NK-92 treated with Interleukin-12 subunit alpha and Interleukin-12 subunit beta, amount 100 ng/mL, for 24 hours (cell line): ENCODE measurements around the gene ABLIM3.

Source experiments
- DNase-seq: peaks from one replicate; lab custom pipeline; 2025; lab: John Stamatoyannopoulos, UW

The ABLIM3 gene

DNA sequence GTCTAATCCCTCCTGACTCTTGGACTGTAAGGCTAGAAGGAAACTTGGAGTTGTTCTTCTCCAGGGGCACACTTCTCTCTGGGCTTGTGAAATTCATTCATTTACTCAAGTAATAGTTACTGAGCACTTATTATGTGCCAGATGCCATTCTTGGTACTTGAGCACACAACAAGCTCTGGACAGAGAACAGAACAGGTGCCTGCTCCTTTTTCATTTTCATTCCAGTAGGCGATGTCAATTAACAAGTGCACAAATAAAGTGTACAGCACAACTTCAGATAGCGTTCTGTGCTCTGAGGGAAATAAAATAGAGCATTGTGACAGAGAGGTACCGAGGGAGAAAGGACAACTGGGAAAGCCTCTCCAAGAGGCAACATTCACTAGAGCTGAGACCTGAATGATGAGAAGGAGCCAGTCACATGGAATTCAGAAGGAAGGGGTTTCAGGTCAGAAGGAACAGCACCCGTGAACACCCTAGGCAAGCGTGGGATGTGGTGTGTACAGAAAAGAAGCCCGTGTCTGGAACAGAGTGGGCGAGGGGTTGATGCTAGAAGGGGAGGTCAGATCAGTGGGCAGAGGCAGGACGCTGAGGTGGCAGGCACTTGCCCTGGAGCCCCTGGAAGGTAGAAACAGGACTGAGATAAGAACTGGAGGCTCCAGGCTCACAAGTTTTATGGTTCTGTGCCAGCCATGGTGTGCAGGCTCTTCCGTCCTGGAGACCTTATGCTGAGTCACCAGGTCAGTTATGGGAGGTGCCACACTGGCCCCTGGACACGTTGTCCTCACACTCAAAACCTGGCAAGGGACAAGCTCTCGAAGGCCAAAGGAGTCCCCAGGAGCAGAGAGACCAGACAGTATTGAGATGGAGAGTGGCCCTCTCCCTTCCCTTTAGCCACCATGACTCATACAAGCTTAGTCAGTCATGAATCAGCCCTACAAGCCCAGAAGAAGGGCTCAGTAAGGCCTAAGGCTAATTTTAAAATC lies 7.2 kb upstream of the ABLIM3 start:
- DNase-seq, result no peak

DNA sequence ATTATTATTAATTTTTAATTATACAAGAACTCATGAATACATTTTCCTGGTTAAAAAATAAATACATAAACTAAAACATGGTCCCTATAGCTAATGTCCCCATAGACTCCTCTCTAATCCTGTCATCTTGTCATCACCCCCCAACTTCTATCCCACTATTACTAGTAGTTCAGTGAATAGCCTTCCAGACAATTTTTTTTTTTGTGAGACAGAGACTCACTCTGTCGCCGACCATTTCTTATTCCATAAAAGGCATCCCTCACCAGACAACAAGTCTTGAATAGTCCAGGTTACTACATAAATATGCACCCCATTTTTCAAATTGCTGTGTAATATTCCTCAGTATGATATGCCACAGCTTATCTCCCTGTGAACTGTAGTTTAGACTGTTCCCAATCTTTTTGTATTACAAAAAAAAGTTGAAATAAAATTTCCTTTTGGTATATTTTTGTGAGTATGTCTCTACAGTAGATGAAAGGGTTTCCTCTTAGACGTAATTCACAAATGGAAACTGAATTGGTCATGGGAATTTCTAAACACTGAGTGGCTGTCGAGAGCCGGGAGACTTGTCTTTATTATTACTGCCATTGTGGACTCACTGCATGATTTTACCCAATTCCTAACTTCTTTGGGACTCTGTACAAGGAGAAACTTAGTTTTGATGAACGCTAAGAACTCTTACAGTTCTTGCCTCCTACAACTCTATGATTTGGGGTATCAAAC lies 6.4 kb upstream of the ABLIM3 start:
- DNase-seq, result no peak

DNA sequence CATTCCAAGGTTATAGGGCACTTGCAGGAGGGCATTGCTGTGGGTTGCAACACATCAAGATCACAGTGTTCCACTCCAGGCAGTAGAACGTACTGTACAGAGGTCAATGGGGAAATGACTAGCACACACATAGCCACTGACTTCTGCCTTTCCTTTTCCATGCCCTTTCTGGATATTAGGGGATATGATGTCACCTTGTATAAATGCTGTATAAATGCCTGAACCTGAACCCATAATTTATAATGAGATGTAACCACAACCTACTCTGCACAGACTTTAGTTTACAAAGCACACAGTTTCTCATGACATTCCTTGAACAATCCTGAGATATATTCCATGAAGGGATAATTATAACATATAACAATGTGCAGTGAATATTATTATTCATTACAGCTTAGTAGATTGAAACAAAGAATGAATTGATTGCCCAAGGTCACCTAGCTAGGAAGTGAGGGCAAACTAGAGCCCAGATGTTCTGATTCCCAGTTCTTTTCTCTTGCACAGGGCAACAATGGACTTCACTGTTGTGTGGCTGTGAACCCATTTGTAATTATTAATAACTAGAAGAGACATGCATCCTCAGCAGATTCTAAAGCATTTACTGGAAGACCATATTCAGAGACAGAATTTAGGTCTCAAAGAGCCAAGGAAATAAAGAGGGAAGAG lies 5.6 kb upstream of the ABLIM3 start:
- no peak for DNase-seq

DNA sequence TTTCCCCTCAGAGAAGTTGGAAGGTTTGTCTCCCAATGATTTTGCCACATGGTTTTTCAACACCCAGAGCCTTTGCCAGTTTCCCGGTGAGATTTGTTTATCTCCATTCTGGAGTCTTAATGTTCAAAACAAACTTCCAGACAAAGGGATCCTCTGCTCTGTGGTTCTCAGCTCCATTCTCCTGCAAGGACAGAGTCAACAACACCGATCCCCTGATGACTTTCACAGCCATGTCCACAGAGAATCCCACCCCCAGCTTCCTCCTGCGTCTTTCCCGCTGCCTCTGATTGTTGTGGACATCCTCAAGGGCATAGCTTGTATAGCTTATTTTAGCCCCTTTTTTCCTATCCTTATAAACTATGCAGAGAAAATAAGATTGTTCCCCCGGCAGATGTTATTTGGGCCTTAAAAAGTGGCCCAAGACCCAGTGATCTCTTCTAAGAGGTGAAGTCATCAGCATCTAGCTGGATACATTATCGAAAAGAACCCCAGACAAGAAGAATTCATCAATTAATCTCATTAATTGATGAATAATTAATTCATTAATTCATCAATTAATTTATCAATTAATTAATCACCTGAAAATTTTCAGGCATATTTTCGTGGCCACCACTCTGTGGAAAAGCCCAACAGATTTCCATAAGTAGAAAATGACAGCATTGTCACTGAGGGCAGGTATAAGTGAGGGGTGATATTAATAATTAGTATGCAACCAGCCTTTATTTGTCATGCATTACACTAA lies 2.9 kb upstream of the ABLIM3 start:
- no peak for DNase-seq

DNA sequence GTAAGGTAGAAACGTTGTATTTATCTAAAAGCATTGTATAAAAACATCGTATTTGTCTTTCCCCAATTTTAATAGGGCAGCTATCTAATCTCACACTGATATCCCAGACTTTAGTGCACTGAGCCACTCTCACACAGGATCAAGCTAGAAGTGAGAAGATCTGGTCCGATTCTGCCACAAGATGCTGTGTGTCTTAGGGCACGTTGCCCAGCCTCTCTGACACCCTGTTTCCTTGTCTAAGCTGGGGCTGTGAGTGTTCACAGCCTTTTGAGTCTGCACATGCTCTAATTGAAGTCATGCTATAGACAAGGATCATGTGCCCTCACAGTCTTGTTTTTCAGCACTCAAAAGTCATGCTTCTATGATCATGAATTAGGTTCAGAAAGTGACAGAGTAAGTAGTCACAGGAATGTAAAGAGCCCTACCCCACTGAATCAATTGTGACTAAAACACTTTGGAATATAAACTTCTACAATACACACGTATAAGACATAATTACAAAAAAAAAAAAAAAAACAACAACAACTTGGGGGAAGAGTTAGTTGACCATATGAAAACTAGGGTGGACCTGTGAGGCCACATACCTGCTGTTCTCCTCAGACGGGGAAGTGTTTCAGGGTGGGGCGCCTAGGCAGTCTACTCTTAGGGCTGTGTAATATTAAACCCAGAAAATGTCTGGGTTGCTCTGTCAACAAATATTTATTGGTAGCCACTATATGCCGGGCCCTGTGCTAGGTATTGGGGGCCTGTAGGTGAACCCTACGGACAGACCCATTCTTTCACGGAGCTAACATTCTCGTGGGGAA lies 893 bp upstream of the ABLIM3 start:
- no peak for DNase-seq

DNA sequence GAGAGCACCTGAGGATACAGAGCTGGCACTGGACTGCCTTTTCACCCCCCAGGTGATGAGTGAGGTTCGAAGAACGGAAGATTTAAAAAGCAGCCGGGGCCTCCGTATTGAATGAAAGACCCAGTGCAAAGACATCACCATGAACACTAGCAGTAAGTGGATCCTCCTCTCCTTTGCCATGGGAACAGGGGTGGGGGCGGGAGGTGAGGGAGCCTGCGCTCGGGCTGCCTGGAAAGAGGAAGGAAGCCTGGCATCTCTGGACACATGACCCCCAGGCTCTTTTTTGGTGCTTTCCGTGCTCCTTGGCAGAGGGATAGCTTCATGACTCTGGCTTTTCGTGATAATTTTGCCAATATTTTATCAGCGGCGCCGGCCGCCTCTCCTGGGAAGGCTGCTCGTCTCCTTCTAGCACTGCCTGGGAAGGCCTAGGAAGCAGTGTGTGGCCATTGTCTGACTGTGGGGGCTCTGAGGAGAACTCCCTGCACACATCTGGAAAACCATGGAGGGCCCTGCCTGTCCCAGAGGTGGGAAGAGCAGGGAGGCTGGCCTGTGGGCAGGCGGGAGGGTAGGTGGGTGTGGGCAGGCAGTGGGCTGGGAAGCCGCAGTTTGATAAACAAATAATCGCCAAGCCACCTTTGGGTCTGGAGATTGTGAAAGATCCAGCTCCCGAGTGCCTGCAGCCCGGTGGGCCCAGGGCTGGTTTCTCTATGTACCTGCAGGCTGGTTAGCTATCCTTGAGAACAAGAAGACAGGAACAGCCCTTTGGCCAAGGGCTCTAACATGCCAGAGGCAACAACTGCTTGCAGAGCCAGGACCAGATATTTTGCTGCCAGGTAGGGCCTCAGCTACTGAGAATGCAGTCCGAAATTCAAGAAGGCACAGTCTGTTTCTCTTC lies 911 bp downstream of the ABLIM3 start:
- DNase-seq, result no peak

DNA sequence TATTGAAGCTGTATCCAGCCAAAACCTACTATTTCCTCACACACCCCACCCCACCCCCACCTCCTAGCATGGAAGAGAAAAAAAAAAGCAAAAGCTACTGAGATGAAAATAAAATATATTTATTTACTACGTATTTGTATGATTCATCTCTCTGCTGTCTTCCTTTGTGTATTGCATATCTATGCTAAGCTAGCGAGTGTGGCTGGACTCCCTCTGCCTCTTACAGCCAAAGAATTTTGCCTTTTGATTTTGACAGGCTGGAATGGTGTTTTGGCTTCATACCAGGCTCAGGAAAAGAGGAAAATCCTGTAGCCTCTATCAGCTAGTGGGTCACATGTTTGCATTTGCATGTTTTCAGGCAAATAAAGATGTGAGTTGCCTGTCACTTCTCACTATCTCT lies 2.2 kb downstream of the ABLIM3 start:
- no peak for DNase-seq

DNA sequence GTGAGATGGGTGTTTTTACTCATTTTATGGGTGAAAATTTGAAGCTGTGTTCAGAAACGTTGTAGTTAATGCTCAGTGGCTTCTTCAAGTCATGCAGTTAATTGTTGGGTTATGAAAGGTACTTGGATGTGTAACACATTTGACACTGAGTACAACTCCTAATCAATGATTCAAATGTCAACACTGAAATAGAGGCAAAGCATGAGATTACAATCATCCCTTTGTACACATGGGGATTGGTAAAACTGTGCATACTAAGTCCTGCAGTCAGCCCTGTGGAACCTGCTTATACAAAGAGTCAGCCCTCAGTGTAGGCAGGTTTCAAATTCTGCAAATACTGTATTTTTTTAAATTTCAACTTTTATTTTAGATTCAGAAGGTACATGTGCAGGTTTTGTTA lies 3.3 kb downstream of the ABLIM3 start:
- no peak for DNase-seq

DNA sequence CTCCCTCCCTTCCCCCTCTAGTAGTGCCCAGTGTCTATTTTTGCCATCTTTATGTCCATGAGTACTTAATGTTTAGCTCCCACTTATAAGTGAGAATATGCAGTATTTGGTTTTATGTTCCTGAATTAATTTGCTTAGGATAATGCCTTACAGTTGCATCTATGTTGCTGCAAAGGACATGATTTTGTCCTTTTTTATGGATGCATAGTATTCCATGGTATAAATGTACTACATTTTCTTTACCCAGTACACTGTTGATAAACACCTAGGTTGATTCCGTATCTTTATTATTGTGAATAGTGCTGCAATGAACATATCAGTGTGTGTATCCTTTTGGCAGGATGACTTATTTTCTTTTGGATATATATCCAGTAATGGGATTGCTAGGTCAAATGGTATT lies 3.8 kb downstream of the ABLIM3 start:
- DNase-seq, result no peak

DNA sequence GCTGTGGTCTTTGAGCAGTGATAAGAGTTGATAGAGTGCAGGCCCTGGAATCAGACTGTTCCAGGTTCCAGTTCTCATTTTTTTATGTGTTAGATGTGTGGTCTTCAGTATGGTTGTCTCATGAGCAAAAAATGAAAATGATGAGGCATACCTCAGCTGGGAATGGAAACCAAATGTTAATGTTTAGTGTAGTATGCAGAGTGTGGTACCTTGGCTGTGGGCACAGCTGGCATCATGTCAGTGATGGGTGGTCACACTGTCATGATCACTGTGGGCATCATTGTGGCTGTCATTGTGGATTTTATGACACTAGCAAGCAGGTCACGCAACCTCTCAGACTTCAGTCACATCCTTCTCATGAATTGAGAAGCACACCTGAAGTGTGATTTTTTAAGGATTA lies 6.4 kb downstream of the ABLIM3 start:
- DNase-seq, result no peak

DNA sequence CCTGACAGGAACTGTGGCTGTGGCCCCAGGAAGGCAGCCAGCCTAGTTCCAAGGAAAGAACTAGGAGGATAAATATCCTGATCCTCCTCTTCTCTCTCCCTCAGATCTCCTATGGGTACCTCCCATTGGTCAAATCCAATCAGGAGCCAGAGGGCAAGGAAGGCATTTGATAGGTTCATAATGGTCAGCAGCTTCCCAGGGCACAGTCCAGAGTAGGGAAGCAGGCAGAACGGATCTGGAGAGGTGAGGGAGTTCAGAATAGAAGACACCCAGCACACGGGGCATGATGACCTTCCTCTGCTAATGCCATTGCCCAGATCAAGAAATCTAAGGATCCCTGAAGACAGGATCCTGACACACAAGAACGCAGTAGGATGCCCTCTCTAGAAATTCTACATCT lies 8.6 kb downstream of the ABLIM3 start:
- DNase-seq, result no peak

DNA sequence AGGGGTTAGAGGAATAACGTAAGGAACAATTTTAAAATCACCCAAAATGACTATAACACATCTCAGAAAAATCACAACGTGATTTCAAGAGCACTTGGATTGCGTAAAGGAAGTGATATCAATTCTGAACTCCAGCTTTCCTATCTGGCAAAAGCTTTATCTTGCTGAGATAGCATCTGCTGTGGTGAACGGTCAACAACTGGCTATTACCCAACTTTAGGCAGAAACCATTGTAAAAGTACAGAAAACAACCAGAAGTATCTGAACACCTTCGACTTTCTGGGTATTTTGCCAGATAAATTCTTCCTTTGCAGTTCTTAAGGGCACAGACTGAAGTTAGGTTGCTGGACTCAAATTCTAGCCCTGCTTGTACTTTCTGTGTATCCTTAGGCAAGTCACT lies 9.2 kb downstream of the ABLIM3 start:
- DNase-seq, result no peak

DNA sequence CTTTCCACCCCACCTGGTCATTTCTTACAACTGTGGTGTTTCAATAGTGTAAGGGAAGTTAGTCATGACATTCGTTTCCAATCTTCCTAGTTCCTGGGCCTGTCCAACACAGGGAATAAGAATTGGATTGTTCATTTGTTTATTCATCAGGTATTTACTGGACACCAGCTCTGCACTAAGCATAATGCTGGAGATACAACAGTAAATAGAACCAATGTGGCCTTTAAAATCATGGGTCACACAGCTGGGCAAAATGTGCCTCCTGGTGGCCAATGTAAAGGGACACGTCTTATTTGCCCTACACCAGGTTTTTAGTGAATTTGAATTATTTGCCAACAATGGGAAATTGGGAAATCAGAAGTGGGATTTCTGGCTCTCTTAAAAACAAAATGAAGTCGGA lies 10.4 kb downstream of the ABLIM3 start:
- DNase-seq, result no peak

DNA sequence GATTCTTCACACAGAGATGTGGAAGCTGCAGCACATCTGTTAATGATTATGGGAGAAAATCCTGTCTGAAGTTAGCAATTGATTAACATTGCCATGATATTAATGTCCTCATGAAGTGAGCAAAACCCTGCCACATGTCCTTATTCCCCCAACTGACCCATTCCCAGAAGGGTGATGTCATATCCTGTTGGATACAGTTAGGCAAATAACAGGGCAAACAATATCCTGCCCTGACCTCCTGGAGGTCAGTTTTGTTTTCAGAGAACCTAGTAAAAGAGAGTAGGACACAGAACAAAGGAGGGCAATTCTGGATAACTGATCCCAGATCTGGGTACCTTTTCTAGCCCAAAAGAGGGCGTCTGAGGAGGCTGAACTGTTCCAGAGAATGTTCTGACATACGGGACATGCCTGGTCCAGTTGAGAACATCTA lies 11.0 kb downstream of the ABLIM3 start:
- DNase-seq, result no peak

DNA sequence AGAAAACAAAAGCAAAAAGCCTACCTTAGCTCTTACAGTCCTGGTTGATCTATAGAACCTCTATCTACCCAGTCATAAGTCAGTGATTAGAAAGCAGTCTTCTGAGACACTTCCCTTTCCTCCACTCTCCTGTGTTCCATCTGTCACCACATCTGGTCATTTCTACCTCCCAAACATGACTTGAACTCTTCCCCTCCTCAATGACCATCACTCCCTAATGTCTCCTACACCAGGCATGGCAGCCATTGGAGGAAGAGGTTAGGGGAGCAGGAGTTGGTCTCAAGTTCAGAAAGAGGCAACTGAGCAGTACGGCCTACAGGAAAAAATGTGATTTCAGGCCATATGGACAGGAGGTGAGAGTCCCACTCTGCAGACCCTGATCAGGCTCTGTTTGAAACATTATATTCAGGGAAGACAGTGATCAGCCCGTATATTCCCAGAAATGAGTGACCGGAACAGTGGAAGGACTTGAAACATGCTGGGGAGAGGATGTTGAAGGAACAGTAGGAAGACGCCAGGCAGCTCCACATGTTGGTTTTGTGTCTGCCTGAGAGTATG lies 12.0 kb downstream of the ABLIM3 start:
- no peak for DNase-seq

DNA sequence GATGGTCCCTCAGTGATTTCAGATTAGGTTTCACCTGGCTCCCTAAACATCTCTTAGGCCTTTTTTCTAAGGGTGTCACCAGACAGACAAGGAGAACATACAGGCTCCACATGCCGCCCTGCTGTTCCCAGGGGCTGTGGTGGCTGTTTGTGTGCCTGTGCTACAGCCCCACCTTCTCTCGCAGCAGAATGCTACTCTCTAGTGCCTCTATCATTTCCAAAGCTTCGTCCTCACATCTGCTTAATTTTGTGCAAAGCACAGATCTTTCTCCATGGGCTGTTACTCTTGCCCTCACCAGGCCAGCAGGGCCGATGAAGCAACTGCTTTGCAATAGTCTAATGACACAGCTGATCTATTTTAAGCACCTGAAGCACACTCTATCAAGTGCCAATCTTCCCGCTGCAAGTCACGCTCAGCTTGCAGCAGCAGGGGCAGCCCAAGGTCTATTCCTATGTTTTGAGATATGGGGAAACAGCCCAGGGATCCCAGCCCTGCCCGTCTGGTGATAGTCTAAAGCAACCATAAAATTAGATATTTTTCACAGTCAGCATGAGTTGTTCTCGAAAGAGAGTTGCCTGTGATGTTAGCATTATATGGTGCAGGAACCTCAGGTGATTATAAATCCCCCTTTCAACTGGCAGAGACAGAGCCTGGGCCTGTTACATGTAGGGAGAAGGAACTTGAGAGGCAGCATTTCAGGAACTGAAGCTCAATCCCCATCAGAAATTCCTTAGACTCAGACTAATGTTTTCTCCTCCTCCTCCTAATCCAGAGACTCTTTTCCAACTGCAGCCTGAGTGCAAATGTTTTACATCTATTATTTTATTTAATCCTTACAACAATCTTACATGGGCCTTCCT lies 12.7 kb downstream of the ABLIM3 start:
- no peak for DNase-seq

DNA sequence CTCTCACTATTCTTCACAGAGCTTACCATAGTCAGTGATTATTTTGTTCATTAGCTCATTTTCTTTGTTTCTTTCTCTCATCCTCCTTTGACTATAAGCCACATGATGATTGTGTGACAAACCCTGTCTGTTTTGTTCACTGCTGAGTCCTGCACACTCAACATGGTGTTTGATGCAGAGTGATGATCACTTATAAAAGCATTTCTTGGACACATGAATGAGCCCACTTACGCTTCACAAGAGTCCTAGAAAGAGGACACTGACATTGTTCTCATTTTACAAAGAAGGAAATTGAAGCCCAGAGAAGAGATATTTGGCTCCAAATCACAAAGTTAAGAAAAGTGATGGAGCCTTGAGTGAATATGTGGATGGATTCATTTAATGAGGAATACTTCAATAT lies 13.4 kb downstream of the ABLIM3 start:
- no peak for DNase-seq

DNA sequence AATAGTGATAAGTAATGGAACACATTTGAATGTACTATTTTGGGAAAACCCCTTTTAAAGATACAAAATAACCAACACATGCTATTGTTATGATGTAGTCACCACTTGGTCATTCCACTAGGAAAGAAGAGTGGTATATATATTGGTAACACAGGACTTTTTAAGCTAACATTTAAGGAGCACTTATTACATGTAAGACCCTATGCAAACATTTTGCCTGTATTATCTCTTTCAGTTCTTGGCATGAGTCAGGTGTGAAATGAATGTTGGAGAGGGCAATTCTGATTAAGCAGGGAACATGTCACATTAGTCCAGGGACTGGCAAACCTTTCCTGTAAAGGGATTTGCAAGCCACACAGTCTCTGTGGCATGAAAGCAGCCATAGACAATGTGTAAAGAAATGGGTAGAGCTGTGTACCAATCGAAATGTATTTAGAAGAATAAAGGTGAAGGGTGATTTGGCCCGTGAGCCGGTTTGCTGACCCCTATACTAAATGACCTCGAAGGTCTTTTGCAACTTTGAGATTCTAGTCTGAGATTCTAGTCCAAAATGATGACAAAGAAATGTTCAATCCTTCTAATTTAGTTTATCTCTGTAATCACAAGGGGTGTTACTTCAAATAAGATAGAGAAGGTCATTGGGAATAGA lies 15.3 kb downstream of the ABLIM3 start:
- no peak for DNase-seq
